CD4-positive, alpha-beta T cell treated with Interleukin-15 for 4 hours (primary cell): ENCODE data around the gene CNKSR3.
"Not testable (repeated sequence)": the region's sequence is repeated elsewhere in the genome, so short reads cannot be mapped to it uniquely, and the experiment has no call there.

Experiments used
- DNase-seq: peaks from one replicate; pipeline ENCODE4 v3.0.0-alpha.2; 2020; ENCODE audit warnings: low spot score

Gene CNKSR3

GRCh38 chr6:154528310-154528915 is 17.9 kb upstream of the CNKSR3 start:
- no peak for DNase-seq

GRCh38 chr6:154526996-154527395 is 16.5 kb upstream of the CNKSR3 start:
- DNase-seq, result no peak

- no peak for DNase-seq
These were observed 12.1 kb upstream of the CNKSR3 start for GRCh38 chr6:154522576-154522975.

GRCh38 chr6:154521412-154521811 is 10.9 kb upstream of the CNKSR3 start:
- DNase-seq, result no peak

GRCh38 chr6:154520280-154520679 is 9.8 kb upstream of the CNKSR3 start:
- DNase-seq, result no peak

GRCh38 chr6:154518396-154518795 is 7.9 kb upstream of the CNKSR3 start:
- DNase-seq, result no peak

GRCh38 chr6:154516276-154516675 is 5.8 kb upstream of the CNKSR3 start:
- DNase-seq, result no peak

- no peak for DNase-seq
These were observed 5.3 kb upstream of the CNKSR3 start for GRCh38 chr6:154515826-154516225.

GRCh38 chr6:154515076-154515475 is 4.6 kb upstream of the CNKSR3 start:
- not testable (repeated sequence) for DNase-seq

GRCh38 chr6:154514481-154514880 is 4.0 kb upstream of the CNKSR3 start:
- DNase-seq, result no peak

- DNase-seq, result no peak
These were observed 3.3 kb upstream of the CNKSR3 start for GRCh38 chr6:154513601-154514320.

- no peak for DNase-seq
These were observed 1.7 kb upstream of the CNKSR3 start for GRCh38 chr6:154512201-154512600.

- DNase-seq, result no peak
These were observed 1.3 kb upstream of the CNKSR3 start for GRCh38 chr6:154511791-154512190.

- no peak for DNase-seq
These were observed 903 bp downstream of the CNKSR3 start for GRCh38 chr6:154509421-154510143.

GRCh38 chr6:154508573-154509375 is 1.7 kb downstream of the CNKSR3 start:
- DNase-seq, result no peak

- no peak for DNase-seq
These were observed 3.2 kb downstream of the CNKSR3 start for GRCh38 chr6:154506991-154507898.

GRCh38 chr6:154506582-154506981 is 3.9 kb downstream of the CNKSR3 start:
- DNase-seq, result no peak

GRCh38 chr6:154506108-154506507 is 4.4 kb downstream of the CNKSR3 start:
- no peak for DNase-seq

GRCh38 chr6:154504865-154505449 is 5.5 kb downstream of the CNKSR3 start:
- DNase-seq, result no peak

GRCh38 chr6:154504102-154504501 is 6.4 kb downstream of the CNKSR3 start:
- DNase-seq, result no peak

GRCh38 chr6:154503658-154504057 is 6.8 kb downstream of the CNKSR3 start:
- DNase-seq, result no peak
